Endometrial microvascular endothelial cells (primary cell): ENCODE measurements around the gene ETV1. TPM values are rescaled to one million over a fixed set of nuclear protein-coding genes. Genes with fewer than 3 reads are reported as not detected.

Source experiments
- in situ Hi-C: cut with HindIII; loops from 2 replicates; pipeline ENCODE4 v1.10.0; 2017; ENCODE audit warnings: low sequenced_read_pairs, low pct_unique_long_range_greater_than_20kb; ENCODE audit errors: inconsistent ontology term
- total RNA-seq: library from RNA; depleted of rRNA; stranded (reverse); fragments of >200 nt; gene quantifications from one replicate; pipeline ENCODE4 v1.2.3, GENCODE V29; 2015; ENCODE audit errors: inconsistent ontology term

The ETV1 gene
- 3.5 TPM for total RNA-seq

DNA sequence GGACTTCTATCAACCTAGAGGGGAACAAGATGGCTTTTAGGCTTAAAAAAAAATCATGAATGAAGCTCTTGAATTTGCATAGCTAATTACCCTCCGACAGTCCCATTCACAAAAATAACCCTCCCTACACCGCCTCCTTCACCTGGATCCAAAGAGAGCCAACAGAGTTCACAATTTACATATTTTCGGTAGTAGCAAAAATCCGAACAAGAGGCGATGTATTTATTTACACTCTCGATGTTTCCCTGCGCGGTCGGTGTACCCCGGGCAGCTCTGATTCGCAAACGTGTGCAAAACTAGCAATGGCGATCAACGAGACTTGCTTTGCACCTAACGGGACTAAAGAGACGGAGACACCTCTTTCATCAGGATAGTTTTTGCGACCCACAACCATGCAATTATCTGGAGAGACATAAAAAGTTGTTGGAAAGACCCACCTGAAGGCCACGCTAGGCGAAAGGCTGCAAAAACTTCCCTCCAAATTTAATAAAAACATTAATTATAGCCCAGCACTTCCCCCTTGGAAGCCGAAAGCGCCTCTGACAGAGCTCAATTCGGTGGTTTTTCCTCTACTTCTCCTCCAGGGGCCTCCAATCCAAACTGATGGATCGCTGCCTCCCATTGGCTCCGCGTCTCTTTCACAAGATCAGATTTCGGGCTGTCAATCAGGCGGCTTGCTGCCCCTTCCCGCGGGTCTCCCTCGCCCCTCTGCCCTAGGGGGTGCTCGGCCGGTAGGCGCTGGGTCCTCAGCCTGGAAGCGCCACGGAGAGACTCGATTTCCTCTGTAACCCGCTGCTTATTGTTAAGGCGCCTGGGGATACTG, at the start of gene ETV1:
Gene ETV1, minus strand, starts transcription at position 541 of the 823 bp plus-strand sequence. CDS start 614 bp downstream, outside the sequence.
- in situ Hi-C loops, result no loop called here

DNA sequence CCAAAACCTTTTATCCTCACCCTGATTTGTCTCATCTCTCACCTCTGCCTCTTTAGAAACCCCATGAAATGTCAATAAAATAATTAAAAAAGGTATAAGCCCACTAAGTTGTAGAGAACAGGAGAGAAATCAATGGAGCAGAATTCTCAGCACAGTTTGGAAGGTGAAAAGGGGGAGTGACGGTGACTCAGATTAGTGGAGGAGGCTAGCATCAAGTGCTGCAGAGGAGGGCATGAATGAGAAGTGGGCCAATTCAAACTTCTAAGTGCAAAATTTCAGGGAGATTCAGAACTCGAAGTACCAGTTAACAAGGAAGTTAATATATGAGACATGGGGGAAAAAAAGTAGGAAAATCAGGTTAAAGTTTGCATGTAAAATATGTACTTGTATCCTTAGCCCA, 34.9 kb upstream of the ETV1 start:
- in situ Hi-C loops, result no loop called here

DNA sequence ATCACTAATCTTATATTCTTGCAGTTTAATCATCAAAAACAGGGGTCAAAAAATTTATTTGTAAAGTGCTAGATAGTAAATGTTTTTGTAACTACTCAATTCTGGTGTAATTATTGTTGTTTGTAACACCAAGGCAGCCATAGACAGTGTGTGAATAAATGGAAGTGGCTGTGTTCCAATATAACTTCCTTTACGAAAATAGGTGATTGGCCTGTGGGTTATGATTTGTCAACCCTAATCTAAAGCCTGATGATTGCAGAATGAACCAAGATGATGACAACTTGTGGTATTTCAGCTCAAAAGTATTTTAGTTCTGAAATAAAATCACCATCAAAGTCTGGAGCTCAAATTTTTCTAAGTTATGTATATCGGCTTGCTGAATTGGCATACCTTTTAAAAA, 34.4 kb upstream of the ETV1 start:
- in situ Hi-C loops, result no loop called here

DNA sequence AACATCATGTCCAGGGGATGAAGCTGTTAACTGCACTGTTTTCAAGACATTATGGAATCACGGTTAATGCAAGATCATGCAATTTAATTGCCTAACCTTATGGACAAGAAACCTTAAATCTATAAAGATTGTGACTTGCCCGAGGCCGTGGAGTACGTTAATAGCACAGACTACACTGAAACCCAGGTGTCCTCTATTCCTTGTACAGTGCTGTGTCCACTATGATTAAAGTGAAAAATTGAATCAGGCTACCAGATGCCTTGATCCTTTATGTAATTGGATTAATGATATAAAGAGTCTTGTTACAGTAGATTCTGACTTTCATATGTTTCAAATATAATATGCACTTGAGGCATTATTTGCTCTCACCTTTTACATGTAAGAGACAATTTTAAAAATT, 33.9 kb upstream of the ETV1 start:
- in situ Hi-C loops, result no loop called here

DNA sequence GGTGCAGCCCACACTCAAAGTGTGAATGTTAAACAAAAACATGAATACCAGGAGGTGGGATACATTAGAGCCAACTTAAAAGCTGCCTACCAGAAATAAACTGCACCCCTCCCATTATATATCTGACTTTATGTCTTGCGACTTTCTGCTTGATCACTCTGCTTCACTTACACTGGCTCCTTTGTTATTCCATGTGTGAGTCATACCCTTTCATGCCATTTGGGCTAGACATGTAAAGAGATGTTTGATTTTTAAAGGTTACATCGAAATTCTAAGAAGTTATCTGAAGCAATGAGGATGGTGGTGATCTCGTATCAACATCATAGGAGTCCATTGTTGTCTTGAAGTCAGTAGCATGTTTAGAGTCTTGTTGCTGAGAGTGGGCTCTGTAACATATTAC, 31.6 kb upstream of the ETV1 start:
- in situ Hi-C loops, result no loop called here

DNA sequence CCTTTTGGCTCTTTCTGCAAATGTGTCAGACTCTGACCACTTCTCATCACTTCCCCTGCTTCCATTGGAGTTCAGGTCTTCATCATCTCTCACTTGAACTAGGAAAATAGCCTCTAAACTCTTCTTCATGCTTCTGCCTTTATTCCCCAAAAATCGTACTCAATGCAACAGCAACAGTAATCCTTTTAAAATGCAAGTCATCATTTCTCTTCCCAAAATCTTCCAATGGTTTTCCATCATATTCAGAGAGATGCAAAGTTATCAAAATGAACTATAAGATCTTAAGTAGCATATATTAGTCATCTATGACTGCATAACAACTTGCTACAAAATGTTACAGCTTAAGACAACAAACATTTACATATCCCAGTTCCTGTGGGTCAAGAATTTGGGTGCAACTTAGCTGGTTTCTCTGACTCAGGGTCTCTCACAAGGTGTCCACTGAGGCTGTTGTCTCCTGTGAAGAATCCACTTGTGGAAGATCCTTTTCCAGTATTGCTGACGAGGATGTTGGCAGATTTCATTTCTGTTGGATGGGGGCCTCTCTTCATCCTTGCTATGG, 31.0 kb upstream of the ETV1 start:
- in situ Hi-C loops, result no loop called here

DNA sequence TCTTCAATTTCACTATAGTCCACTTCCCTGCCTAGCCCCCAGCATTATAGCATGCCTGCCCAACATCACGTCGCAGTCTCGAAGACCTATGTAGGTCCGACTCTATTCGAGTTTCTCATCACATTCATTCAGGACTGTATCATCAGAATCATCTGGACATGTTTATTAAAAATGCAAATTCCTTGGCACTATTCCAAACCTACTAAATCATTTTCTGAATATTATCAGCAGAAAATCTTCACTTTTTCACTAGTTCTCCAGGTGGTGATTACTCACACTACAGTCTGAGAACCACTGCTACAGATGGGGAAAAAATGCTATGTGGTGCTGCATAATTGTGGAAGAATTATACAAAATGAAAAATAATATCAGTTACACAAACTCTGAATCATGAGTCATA, 29.3 kb upstream of the ETV1 start:
- in situ Hi-C loops, result no loop called here

DNA sequence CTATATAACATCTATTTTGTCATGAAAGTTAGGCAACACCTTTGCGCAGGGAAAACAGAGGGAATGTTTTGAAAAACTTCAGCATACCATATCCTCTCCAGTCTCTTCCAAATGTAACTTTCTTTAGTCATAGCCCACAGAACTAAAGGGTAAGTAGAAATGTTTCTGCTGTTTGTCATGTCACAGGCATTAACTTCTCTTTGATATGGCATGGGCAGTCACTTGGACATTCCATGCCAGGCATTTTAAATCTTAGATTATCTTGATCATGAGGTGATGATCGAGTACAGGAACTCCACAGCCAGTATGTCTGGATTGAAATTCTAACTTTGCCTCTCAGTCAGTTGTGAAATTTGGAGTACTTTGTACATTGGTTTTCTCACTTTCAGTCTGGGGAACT, 27.5 kb upstream of the ETV1 start:
- in situ Hi-C loops, result no loop called here

DNA sequence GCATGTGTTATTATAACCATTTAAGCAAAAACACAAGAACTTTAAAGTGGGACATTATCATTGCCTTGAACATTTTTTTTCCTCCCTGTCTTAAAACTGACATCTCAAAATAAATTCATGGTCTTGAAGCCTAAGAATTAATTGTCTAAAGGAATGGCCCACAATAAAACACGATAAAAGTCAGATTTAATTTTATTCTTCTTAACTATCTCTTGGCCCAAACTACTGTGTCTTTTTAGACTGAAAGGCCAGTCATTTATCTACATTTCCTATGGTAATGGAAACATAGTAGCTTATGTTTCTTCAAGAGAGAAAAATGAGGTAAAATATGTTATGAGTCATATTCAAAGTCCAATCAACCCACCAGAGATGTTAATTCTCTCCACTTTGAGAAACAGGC, 24.4 kb upstream of the ETV1 start:
- in situ Hi-C loops, result no loop called here

DNA sequence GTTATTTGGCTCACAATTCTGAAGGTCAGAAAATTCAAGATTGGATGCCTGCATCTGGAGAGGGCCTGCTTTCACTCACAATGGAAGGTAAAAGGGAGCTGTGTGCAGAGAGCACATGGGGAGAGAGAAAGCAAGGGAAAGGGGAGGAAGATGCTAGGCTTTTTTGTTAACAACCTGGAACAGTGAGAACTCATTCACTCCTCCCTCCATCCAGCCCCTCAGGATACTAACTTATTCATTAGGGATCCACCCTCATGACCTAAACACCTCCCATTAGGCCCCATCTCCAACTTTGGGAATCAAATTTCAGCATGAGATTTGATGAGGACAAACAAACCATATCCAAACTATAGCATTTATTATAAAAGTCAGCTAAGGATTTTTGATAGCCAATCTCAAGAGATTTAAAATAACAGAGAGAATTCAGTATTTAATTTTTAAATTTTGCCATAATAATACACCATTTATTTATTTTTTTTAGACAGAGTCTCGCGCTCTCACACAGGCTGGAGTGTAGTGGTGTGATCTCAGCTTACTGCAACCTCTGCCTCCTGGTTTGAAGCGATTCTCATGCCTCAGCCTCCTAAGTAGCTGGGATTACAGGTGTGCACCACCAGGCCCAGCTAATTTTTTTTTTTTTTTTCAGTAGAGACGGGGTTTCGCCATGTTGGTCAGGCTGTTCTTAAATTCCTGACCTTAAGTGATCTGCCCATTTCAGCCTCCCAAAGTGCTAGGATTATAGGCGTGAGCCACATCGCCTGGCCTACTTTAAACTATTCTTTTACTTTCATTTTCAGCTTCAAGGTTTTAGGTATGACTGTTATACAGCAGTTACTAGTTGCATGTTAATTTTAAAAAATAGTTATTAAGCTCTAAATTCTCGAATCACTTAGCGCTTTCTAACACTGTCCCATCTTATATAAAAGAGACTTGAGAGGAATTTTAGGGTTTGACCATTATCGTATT, 20.3 kb upstream of the ETV1 start:
- in situ Hi-C loops, result no loop called here

DNA sequence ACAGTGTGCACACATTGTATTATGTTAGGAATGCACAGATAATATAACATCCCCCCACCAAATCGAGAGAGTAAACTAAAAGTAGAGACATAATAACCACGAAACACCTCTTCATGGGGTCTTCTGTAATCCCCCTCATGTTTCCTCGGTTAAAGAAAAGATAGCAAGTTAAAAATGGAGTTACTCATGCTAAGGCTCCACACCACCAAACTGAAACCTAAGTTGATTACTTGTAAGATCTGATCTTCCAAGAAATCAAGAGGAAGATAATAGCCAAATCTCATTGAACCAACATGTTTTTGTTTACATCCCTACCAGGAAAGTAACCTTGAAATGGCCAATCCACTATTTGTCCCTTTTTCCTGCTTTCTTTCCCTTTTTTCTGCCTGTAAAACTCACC, 11.7 kb upstream of the ETV1 start:
- in situ Hi-C loops, result no loop called here

DNA sequence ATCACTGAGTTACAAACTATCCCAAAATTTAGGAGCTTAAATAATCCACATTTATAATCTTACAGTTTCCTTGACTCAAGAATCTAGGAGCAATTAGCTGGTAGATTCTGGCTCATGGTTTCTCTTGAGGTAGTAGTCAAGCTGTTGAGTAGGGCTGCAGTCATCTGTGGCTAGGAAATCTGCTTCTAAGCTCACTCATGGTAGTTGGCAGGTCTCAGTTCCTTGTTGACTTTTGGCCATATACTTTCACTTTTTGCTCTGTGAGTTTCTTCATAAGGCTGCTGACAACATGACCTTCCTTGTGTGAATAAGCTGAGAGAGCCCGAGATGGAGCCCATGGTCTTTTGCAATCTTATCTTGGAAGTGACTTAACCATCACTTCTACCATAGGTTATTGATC, 10.8 kb upstream of the ETV1 start:
- in situ Hi-C loops, result no loop called here

DNA sequence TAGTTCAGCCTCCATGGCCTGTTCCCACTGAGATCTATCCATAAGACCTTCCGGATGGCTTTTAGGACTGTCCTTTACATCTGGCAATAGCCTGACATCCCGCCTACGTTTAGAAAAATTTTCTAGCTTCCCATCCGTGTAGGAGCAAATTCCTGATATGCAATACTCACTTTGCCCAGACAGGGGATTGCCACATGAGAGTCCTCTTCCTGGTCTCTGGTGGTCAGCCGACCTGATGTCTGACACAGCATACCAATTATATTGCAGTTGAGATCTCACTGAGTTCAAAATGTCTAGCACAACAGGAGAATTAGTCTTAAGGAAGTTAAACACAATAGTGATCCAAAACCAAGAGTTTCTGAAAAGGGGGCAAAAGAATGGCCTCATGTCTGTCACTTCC, 9.4 kb upstream of the ETV1 start:
- in situ Hi-C loops, result no loop called here

DNA sequence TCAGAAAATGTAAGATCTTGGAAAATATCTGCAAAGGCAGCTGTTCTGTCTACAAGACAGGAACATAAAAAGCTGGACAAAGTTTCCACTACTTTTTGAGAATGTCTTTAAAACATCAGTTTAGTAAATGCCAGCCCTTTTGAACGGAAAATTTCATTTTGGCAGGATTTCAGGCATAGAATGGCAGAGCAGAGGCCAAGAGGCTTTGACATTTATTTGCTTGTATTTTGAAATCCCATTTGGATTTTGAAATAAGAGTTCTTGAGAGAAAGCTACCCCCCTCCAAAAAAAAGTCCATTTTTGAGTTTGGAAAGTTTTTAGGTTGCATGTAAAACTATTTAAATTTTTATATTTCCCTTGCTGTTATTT, 3.1 kb upstream of the ETV1 start:
- in situ Hi-C loops, result no loop called here

DNA sequence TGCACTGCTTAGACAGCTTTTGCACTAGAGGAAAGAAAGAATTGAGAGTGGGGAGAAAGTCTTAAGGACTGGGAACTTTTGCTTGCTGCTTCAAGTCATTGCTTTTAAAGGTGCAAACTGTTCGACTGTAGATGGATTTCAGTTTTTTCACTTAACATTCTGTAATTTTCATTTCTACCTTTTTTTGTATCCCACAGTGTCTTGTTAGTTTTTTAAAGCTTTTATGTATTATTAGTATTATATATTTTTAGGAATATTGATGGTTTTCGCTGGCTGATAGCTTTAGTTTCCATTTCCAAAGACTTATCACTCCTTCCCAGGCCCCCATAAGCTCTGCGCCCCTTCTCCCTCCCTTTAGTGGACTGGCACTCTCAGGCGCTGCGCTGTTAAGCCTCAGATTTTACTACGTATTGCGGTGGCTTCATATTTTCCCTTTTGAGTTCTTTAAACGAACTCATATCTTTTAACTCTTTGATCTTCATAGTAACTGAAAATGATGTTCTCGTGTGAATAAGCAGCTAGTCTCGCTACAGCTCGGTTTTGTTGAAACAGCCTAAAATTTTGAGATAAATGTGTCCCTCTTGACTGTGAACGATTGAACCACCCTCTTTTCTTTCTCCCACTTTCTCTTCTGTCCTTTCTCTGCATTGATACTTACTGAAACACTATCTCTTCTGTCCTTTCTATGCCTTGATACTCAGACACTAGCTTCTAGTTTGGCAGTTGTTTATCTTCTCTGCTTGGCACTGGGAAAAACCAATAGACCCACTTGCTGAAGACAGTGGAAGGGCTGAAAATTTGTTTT, 2.5 kb upstream of the ETV1 start:
- in situ Hi-C loops, result no loop called here

DNA sequence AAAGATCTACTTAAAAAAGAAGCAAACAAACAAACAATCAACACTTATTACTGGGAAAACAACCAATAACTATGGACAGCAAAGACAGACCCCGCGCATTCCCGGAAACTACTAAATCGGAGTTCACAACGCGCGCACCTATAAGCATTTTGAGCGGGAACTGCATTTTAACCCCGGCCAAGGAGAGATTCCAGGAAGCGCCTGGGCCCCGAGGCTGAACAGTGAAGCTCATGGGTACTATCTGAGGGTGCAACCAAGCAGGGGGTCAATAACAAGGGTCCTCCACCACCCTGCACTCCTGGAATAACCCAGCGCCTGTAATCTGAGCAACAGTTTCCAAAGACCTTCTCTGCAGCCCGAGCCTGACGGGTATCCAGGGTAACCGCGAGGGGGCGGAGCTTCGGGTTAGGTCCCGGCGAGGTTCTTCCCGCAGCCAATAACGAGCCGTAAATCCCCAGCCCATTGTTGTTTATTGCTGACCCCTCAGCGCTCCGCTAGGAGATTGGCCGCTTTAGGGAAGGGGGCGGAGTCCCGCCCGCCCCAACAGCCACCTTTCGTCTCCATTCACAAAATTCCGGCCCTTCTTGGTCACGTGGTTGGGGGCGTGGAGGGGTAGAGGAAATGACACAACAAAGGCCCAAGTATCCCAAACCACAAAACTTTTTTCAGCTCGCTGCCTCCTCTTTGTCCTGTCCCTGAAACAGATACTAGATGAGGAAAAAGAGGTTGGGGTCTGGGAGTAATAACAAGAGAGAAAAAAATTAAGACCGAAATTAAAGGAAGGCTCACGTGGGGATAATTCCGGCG, 1.7 kb upstream of the ETV1 start:
- in situ Hi-C loops, result no loop called here

DNA sequence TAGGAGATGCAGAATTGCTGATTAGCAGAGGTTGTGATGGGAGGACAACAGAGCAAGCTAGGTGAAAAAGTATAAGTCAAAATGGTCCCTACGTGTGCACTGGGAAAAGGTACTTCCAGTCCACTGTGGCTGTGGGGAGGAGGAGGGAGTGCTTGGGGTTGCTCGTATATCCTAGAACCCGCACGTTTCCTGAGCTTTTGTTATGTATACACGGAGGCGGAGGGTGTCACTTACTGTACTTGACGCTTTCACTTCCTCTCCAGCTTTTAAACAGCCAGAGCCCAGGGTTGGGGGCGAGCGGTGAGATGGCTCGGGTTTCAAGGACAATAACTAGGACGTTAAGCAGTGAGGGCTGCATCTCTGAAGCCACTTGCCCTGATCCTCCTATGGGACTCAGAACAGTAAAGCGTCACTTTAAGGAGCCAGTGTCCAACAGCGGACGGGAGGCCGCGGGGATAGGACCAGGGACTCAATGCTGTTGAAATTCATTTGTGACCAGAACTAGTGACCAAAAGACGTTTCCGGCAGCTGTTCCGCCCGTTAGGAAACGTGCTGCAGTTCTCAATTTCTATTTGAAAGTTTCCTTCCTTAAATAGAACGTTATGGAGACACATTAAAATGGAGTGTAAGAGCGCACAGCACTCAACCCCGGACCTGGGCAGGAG, 985 bp upstream of the ETV1 start:
- in situ Hi-C loops, result no loop called here

DNA sequence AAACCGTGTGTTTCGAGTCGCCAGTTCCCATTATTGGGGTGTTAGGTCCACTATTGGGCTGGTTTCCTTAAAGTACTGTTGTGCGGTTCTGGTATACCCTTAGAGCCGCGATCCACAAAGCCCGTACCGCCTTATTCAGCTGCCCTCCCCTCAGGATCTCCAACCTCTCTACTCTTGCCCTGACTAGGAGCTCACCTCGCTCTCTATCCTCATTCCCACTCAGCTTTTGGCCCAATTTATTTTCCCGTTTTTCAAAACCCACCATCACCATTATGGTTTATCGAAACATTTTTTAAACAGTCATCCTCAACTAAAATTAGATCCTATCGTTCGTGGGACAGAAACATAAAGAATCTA, 461 bp upstream of the ETV1 start:
- in situ Hi-C loops, result no loop called here
